ENCODE results near the gene PALM3. TPM values are rescaled to one million over a fixed set of nuclear protein-coding genes. Genes with fewer than 3 reads are reported as not detected.
"Not testable (repeated sequence)": the region's sequence is repeated elsewhere in the genome, so short reads cannot be mapped to it uniquely, and the experiment has no call there.

Gene PALM3
- total and polyA plus RNA-seq, 2 donors: 0.18 TPM; not detected in 1

GRCh38 chr19:14055396-14055795, 6.5 kb downstream of the PALM3 start:
- Histone ChIP-seq H3K4me1 (ENCODE audit: control insufficient read depth in 2 of 2, insufficient read depth in 2 of 2, low read length in 2 of 2) (peaks cover 0 to 10% of the 10 kb centered on the region in 2 donors), H3K27me3 (ENCODE audit: control insufficient read depth in 2 of 2, insufficient read depth in 1 of 2, low read length in 1 of 2) (peaks cover 22 to 62% of the 10 kb centered on the region in 2 donors), H3K4me3 (ENCODE audit: low read length in 2 of 2) (no peak overlapping the region), H3K36me3 (ENCODE audit: control insufficient read depth in 2 of 2, insufficient read depth in 2 of 2, low read length in 1 of 2) (peaks cover 20% of the 10 kb centered on the region in 2 donors), H3K27ac (ENCODE audit: low read depth in 1 of 2, low read length in 1 of 2) (no peak overlapping the region), H3K9me3 (ENCODE audit: control insufficient read depth in 2 of 2, insufficient read depth in 1 of 2, low read length in 1 of 2) (no peaks in the 10 kb centered on the region)
- no peak for DNase-seq (ENCODE audit: low read depth in 6 of 9, low spot score in 9 of 9)
- WGBS: 96% methylated on average over 3 of the region's 3 CpGs

GRCh38 chr19:14054721-14055120, 7.2 kb downstream of the PALM3 start:
- WGBS: 46% methylated on average over 11 of the region's 11 CpGs
- H3K27me3 ChIP-seq (ENCODE audit: control insufficient read depth in 2 of 2, insufficient read depth in 1 of 2, low read length in 1 of 2): peaks cover 22 to 56% of the 10 kb centered on the region in 2 donors
- H3K36me3 ChIP-seq (ENCODE audit: control insufficient read depth in 2 of 2, insufficient read depth in 2 of 2, low read length in 1 of 2): peaks cover 24% of the 10 kb centered on the region in 2 donors
- H3K27ac ChIP-seq (ENCODE audit: low read depth in 1 of 2, low read length in 1 of 2): no peak overlapping the region
- DNase-seq (ENCODE audit: low read depth in 6 of 9, low spot score in 9 of 9): no peak
- H3K9me3 ChIP-seq (ENCODE audit: control insufficient read depth in 2 of 2, insufficient read depth in 1 of 2, low read length in 1 of 2): no peaks in the 10 kb centered on the region
- peaks cover 0 to 10% of the 10 kb centered on the region in 2 donors for H3K4me1 ChIP-seq (ENCODE audit: control insufficient read depth in 2 of 2, insufficient read depth in 2 of 2, low read length in 2 of 2)
- no peak overlapping the region for H3K4me3 ChIP-seq (ENCODE audit: low read length in 2 of 2)

GRCh38 chr19:14054099-14054498, 7.8 kb downstream of the PALM3 start:
- no peak overlapping the region for H3K27ac ChIP-seq (ENCODE audit: low read depth in 1 of 2, low read length in 1 of 2)
- no peak overlapping the region for H3K4me3 ChIP-seq (ENCODE audit: low read length in 2 of 2)
- H3K4me1 ChIP-seq (ENCODE audit: control insufficient read depth in 2 of 2, insufficient read depth in 2 of 2, low read length in 2 of 2): peaks cover 0 to 10% of the 10 kb centered on the region in 2 donors
- DNase-seq (ENCODE audit: low read depth in 6 of 9, low spot score in 9 of 9): no peak
- no peaks in the 10 kb centered on the region for H3K9me3 ChIP-seq (ENCODE audit: control insufficient read depth in 2 of 2, insufficient read depth in 1 of 2, low read length in 1 of 2)
- H3K36me3 ChIP-seq (ENCODE audit: control insufficient read depth in 2 of 2, insufficient read depth in 2 of 2, low read length in 1 of 2): peaks cover 27 to 28% of the 10 kb centered on the region in 2 donors
- H3K27me3 ChIP-seq (ENCODE audit: control insufficient read depth in 2 of 2, insufficient read depth in 1 of 2, low read length in 1 of 2): peaks cover 20 to 50% of the 10 kb centered on the region in 2 donors
- WGBS: 82% methylated on average over 6 of the region's 6 CpGs

- Histone ChIP-seq H3K36me3 (ENCODE audit: control insufficient read depth in 2 of 2, insufficient read depth in 2 of 2, low read length in 1 of 2) (peaks cover 33 to 34% of the 10 kb centered on the region in 2 donors), H3K27ac (ENCODE audit: low read depth in 1 of 2, low read length in 1 of 2) (no peak overlapping the region), H3K4me1 (ENCODE audit: control insufficient read depth in 2 of 2, insufficient read depth in 2 of 2, low read length in 2 of 2) (peaks cover 0 to 7% of the 10 kb centered on the region in 2 donors), H3K9me3 (ENCODE audit: control insufficient read depth in 2 of 2, insufficient read depth in 1 of 2, low read length in 1 of 2) (peaks cover 0 to 5% of the 10 kb centered on the region in 2 donors), H3K27me3 (ENCODE audit: control insufficient read depth in 2 of 2, insufficient read depth in 1 of 2, low read length in 1 of 2) (peaks cover 17 to 44% of the 10 kb centered on the region in 2 donors), H3K4me3 (ENCODE audit: low read length in 2 of 2) (no peak overlapping the region)
- WGBS: 95% methylated on average over 11 of the region's 11 CpGs
- DNase-seq (ENCODE audit: low read depth in 6 of 9, low spot score in 9 of 9): no peak
These were observed 8.4 kb downstream of the PALM3 start for GRCh38 chr19:14053500-14053899.

- Histone ChIP-seq H3K9me3 (ENCODE audit: control insufficient read depth in 2 of 2, insufficient read depth in 1 of 2, low read length in 1 of 2) (peaks cover 0 to 9% of the 10 kb centered on the region in 2 donors), H3K27ac (ENCODE audit: low read depth in 1 of 2, low read length in 1 of 2) (no peak overlapping the region), H3K27me3 (ENCODE audit: control insufficient read depth in 2 of 2, insufficient read depth in 1 of 2, low read length in 1 of 2) (peaks cover 14 to 39% of the 10 kb centered on the region in 2 donors), H3K36me3 (ENCODE audit: control insufficient read depth in 2 of 2, insufficient read depth in 2 of 2, low read length in 1 of 2) (peaks cover 37 to 39% of the 10 kb centered on the region in 2 donors), H3K4me1 (ENCODE audit: control insufficient read depth in 2 of 2, insufficient read depth in 2 of 2, low read length in 2 of 2) (peaks cover 0 to 5% of the 10 kb centered on the region in 2 donors), H3K4me3 (ENCODE audit: low read length in 2 of 2) (no peak overlapping the region)
- WGBS: 98% methylated on average over 3 of the region's 3 CpGs
- DNase-seq (ENCODE audit: low read depth in 6 of 9, low spot score in 9 of 9): no peak
These were observed 8.8 kb downstream of the PALM3 start for GRCh38 chr19:14053032-14053431.

GRCh38 chr19:14052470-14052869, 9.4 kb downstream of the PALM3 start:
- DNase-seq (ENCODE audit: low read depth in 6 of 9, low spot score in 9 of 9): no peak
- Histone ChIP-seq H3K4me1 (ENCODE audit: control insufficient read depth in 2 of 2, insufficient read depth in 2 of 2, low read length in 2 of 2) (no peaks in the 10 kb centered on the region), H3K27ac (ENCODE audit: low read depth in 1 of 2, low read length in 1 of 2) (no peak overlapping the region), H3K9me3 (ENCODE audit: control insufficient read depth in 2 of 2, insufficient read depth in 1 of 2, low read length in 1 of 2) (peaks cover 0 to 9% of the 10 kb centered on the region in 2 donors), H3K4me3 (ENCODE audit: low read length in 2 of 2) (no peak overlapping the region), H3K27me3 (ENCODE audit: control insufficient read depth in 2 of 2, insufficient read depth in 1 of 2, low read length in 1 of 2) (peaks cover 11 to 34% of the 10 kb centered on the region in 2 donors), H3K36me3 (ENCODE audit: control insufficient read depth in 2 of 2, insufficient read depth in 2 of 2, low read length in 1 of 2) (peaks cover 39 to 41% of the 10 kb centered on the region in 2 donors)
- 96% methylated on average over 6 of the region's 6 CpGs for WGBS

GRCh38 chr19:14051980-14052379, 9.9 kb downstream of the PALM3 start:
- H3K36me3 ChIP-seq (ENCODE audit: control insufficient read depth in 2 of 2, insufficient read depth in 2 of 2, low read length in 1 of 2): peaks cover 39 to 41% of the 10 kb centered on the region in 2 donors
- WGBS: 95% methylated on average over 9 of the region's 9 CpGs
- no peak for DNase-seq (ENCODE audit: low read depth in 6 of 9, low spot score in 9 of 9)

GRCh38 chr19:14050961-14051360, 10.9 kb downstream of the PALM3 start:
- not testable (repeated sequence) for H3K4me3 ChIP-seq (ENCODE audit: low read length in 2 of 2); H3K27ac ChIP-seq (ENCODE audit: low read depth in 1 of 2, low read length in 1 of 2); H3K4me1 ChIP-seq (ENCODE audit: control insufficient read depth in 2 of 2, insufficient read depth in 2 of 2, low read length in 2 of 2); DNase-seq (ENCODE audit: low read depth in 6 of 9, low spot score in 9 of 9); H3K9me3 ChIP-seq (ENCODE audit: control insufficient read depth in 2 of 2, insufficient read depth in 1 of 2, low read length in 1 of 2)
- Histone ChIP-seq H3K36me3 (ENCODE audit: control insufficient read depth in 2 of 2, insufficient read depth in 2 of 2, low read length in 1 of 2) (peaks cover 46 to 47% of the 10 kb centered on the region in 2 donors), H3K27me3 (ENCODE audit: control insufficient read depth in 2 of 2, insufficient read depth in 1 of 2, low read length in 1 of 2) (peaks cover 0 to 19% of the 10 kb centered on the region in 2 donors)
- WGBS: 97% methylated on average over 11 of the region's 11 CpGs

More at GRCh38 chr19:14051980-14052379, 9.9 kb downstream of the PALM3 start:
- Histone ChIP-seq H3K4me3 (ENCODE audit: low read length in 2 of 2) (no peak overlapping the region), H3K27me3 (ENCODE audit: control insufficient read depth in 2 of 2, insufficient read depth in 1 of 2, low read length in 1 of 2) (peaks cover 6 to 29% of the 10 kb centered on the region in 2 donors), H3K4me1 (ENCODE audit: control insufficient read depth in 2 of 2, insufficient read depth in 2 of 2, low read length in 2 of 2) (no peaks in the 10 kb centered on the region), H3K27ac (ENCODE audit: low read depth in 1 of 2, low read length in 1 of 2) (no peak overlapping the region), H3K9me3 (ENCODE audit: control insufficient read depth in 2 of 2, insufficient read depth in 1 of 2, low read length in 1 of 2) (peaks cover 0 to 9% of the 10 kb centered on the region in 2 donors)

- 98% methylated on average over 4 of the region's 4 CpGs for WGBS
- DNase-seq (ENCODE audit: low read depth in 6 of 9, low spot score in 9 of 9): no peak
- Histone ChIP-seq H3K27ac (ENCODE audit: low read depth in 1 of 2, low read length in 1 of 2) (no peak overlapping the region), H3K4me3 (ENCODE audit: low read length in 2 of 2) (no peak overlapping the region), H3K27me3 (ENCODE audit: control insufficient read depth in 2 of 2, insufficient read depth in 1 of 2, low read length in 1 of 2) (peaks cover 0 to 15% of the 10 kb centered on the region in 2 donors), H3K9me3 (ENCODE audit: control insufficient read depth in 2 of 2, insufficient read depth in 1 of 2, low read length in 1 of 2) (peaks cover 0 to 9% of the 10 kb centered on the region in 2 donors), H3K36me3 (ENCODE audit: control insufficient read depth in 2 of 2, insufficient read depth in 2 of 2, low read length in 1 of 2) (peaks cover 47 to 49% of the 10 kb centered on the region in 2 donors), H3K4me1 (ENCODE audit: control insufficient read depth in 2 of 2, insufficient read depth in 2 of 2, low read length in 2 of 2) (no peaks in the 10 kb centered on the region)
These were observed 11.4 kb downstream of the PALM3 start for GRCh38 chr19:14050512-14050911.

All from thymus (tissue), 11 donors.